NCI-H2029 treated with DMSO at 0.1 percent for 48 hours (cell line): Measurements from ENCODE around the gene A4GALT.
A peak's percentile ranks its signal among the peaks of the same experiment; 100 is the strongest.
"Not testable (repeated sequence)": the region's sequence is repeated elsewhere in the genome, so short reads cannot be mapped to it uniquely, and the experiment has no call there.

Experiments used
- DNase-seq: peaks from one replicate; lab custom pipeline; 2025; lab: John Stamatoyannopoulos, UW

A4GALT gene

DNA sequence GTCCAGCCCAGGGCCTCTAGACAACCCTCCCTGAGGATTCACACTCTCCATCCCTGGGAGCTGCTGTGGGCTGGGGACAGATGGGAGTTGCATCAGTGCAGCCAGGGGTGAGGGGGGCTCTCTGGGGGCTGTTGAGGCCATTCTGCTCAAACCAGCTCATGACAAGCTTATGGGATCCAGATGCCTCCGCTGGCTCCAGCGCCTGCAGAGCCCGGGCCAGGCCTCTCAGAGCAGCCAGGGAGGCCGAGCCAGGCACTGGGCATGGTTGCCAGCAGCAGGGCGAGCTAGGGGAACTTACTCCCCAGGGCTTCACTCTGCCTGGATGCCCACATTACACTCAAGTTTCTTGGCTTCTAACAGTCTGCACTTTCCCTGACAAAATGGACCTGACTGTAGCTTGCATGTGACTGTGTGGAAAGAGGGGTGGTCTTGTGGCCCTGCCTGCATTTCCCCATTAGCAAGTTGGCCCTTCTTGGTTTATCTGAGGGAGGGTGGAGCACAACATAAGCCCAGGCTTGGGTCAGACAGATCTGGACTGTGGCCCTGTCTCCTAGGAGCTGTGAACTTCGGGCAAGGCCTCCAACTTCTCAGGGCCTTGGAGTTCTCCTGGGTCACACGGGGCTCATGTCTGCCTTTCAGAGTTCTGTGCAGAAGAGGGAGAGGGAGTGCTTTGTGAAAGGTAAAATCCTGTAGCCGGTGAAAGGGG is 36.9 kb downstream of the A4GALT start:
- no peak for DNase-seq

DNA sequence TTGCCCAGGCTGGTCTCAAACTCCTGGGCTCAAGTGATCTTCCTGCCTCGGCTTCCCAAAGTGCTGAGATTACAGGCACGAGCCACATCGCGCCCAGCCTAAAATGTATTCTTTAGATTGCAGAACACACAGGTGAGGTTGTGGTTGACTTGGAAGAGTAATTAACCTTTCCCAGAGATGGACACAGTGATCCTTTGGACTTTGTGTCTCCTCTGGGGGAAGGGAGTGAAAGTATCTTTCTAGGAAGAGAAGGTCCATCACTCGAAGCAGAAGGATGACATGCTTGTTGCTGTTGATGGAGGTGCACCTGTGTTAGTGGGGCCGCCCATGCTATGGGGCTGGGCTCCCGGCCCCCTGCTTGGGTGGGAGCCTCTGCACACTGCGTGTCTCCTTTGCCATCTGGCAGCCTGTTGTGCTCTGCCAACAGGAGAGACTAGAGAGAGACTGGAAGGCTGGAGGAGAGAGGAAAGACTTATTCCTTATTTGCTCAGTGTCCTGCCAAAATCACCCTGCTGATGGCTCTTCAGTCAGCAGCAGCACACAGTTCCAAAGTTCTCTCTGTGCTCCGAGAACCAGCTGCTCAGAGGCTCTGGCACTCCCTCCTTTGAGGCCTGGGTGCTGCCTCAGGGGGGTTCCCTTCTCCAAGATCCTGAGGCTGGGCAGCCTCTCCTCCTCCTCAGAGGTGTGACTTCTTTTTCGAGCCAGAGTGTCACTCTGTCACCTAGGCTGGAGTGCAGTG is 38.4 kb downstream of the A4GALT start:
- DNase-seq = no peak

DNA sequence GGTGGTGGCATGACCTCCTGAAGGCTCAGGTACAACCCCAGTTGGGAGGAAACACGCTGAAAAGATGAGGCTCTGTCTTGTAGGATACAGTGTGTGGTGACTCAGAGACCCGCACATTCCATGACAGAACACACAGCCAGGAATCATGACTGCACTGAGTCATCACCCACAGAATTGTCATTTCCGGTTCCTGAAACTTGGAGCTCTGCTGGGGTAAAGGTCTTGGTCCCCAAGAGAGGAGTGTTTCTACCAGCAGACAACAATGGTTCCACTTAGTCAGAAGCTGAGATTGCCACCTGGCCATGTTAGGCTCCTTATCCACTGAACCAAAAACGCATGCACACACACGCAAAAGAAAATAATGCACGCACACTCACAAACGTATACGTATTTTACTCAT is 40.0 kb downstream of the A4GALT start:
- DNase-seq = no peak

DNA sequence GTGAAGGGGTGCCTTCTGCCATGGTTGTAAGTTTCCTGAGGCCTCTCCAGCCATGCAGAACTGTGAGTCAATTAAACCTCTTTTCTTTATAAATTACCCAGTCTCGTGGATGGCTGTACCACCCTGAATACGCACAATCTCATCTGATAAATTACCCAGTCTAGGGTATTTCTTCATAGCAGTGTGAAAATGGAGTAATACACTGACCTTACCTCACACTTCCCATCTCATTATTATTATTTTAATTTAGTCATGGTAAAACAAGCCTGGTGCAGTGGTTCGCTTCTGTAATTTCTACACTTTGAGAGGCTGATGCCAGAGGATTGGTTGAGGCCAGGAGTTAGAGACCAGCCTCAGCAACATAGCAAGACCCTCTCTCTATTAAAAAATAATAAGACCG is 41.0 kb downstream of the A4GALT start:
- no peak for DNase-seq

DNA sequence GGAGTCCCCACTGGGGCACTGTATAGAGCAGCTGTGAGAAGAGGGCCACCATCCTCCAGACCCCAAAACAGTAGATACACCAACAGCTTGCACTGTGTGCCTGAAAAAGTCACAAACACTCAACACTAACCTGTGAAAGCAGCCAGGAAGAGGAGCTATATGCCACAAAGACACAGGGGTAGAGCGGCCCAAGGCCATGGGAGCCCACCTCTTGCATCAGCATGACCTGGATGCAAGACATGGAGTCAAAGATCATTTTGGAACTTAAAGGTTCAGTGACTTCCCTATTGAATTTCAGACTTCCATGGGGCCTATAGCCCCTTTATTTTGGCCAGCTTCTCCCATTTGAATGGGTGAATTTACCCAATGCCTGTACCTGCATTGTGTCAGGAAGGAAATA is 41.8 kb downstream of the A4GALT start:
- DNase-seq = no peak

DNA sequence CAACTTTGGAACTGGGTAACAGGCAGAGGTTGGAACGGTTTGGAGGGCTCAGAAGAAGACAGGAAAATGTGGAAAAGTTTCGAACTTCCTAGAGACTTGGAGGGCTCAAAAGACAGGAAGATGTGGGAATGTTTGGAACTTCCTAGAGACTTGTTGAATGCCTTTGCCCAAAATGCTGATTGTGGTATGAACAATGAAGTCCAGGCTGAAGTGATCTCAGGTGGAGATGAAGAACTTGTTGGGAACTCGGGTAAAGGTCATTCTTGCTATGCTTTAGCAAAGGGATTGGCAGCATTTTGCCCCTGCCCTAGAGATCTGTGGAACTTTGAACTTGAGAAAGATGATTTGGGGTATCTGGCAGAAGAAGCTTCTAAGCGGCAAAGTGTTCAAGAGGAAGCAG is 42.7 kb downstream of the A4GALT start:
- DNase-seq = not testable (repeated sequence)

DNA sequence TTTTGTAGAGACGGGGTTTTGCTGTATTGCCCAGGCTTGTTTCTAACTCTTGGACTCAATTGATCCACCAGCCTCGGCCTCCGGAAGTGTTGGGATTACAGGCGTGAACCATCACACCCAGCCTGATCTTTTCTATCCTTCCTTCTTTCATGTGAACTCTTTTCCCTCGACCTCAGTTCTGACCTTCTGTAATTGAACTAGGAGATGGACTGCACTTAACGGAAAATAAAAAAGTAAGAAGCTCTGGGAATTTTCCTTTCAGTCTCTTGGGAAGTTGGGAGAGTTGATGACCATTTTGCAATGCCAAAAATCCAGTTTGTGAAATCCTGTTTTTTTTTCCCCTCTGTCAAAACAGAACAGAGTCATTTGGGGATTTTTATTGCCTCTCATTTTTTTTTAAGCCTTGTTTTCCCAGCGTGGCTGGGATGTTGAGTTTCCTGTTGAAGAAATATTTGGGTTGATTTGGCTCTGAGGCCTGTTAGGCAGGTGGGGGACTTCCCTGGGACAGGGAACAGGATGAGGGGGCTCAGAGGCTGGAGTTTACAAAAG is 44.5 kb downstream of the A4GALT start:
- DNase-seq = no peak

DNA sequence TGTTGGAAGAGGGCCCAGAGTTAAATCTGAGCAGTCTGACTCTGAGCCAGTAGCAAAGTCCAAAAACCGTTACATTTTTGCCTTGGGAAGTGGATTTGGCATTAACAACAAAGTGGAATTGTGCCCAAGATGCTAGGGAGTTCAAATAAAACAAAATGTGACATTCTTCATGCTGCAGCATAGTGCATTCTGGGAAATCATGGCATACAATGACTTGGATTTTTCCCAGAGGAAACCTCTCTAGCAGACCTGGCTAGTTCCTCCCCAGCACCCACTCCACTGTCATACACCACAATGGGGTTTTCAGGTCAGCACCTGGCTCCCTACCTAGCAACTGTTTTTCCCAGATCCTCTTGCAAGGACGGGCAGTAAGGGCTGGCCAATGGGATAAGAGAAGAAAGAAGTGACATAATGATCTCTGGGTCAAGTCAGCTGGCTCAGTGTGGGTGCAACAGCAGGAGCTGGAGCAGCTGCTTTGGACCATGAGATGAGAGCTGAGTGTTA is 46.7 kb downstream of the A4GALT start:
- DNase-seq = peak; percentile 57

DNA sequence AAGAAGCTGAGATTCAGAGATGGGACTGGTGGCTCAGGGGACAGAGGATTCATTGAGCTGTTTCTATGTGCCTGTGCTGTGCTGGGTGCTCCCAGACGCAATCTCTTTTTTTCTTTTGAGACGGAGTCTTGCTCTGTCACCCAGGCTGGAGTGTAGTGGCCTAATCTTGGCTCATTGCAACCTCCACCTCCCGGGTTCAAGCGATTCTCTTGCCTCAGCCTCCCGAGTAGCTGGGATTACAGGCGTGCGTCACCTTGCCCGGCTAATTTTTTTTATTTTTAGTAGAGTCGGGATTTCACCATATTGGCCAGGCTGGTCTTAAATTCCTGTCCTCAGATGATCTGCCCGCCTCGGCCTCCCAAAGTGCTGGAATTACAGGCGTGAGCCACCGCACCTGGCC is 47.6 kb downstream of the A4GALT start:
- not testable (repeated sequence) for DNase-seq

DNA sequence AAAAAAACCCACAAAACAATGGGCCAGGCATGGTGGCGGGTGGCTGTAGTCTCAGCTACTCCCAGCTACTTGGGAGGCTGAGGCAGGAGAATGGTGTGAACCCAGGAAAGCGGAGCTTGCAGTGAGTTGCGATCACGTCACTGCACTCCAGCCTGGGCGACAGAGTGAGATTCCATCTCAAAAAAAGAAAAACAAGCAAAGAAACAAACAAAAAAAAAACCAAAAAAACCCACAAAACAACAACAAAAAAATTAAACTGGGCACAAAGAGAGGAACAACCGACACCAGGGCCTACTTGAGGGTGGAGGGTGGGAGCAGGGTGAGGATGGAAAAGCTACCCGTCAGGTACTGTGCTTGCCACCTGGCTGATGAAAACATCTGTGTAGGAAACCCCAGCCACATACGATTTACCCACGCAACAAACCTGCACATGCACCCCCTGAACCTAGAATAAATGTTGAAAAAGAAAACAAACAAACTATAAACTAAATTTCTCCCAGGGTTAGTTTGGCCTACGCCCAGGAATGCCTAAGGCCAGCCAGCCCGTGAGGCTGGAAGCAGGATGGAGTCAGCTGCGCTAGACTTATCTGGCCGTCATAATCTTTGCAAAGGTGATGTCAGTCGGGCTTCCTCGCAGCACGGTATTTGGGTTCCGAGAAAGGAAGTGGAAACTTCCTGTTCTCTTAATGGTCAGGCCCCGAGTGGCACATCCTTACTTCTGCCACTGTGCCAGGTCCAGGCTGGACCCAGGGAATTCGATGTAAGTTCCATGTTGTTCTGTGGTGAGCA is 49.6 kb downstream of the A4GALT start:
- DNase-seq = no peak

DNA sequence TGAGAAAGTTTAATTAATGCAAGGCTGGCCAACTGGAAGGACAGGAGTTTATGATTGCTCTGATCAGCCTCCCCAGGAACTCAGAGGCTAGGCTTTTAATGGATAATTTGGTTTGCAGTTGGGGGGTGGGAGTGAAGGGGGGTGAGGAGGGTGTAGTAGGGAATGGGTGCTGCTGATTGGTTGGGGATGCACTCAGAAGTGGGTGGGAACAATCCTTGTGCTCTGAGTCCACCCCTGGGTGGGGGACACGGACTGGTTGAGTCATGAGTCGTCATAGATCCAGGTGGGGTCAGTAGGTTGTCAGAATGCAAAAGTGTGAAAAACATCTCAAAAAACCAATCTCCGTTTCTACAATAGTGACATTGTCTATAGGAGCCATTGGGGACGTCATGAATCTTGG is 50.6 kb downstream of the A4GALT start:
- DNase-seq = no peak

DNA sequence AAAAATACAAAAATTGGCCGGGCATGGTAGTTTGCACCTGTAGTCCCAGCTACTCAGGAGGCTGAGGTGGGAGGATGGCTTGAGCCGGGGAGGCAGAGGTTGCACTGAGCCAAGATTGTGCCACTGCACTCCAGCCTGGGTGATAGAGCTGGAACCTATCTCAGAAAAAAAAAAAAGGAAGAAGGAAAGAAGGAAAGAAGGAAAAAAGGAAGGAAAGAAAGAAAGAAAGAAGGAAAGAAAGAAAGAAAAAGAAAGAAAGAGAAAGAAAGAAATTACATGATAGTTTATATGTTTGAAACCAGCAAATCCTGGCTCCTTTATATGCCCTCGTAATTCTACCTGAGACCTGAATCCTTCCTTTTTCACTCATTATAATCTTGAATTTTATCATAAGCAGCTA is 54.3 kb downstream of the A4GALT start:
- DNase-seq = not testable (repeated sequence)

DNA sequence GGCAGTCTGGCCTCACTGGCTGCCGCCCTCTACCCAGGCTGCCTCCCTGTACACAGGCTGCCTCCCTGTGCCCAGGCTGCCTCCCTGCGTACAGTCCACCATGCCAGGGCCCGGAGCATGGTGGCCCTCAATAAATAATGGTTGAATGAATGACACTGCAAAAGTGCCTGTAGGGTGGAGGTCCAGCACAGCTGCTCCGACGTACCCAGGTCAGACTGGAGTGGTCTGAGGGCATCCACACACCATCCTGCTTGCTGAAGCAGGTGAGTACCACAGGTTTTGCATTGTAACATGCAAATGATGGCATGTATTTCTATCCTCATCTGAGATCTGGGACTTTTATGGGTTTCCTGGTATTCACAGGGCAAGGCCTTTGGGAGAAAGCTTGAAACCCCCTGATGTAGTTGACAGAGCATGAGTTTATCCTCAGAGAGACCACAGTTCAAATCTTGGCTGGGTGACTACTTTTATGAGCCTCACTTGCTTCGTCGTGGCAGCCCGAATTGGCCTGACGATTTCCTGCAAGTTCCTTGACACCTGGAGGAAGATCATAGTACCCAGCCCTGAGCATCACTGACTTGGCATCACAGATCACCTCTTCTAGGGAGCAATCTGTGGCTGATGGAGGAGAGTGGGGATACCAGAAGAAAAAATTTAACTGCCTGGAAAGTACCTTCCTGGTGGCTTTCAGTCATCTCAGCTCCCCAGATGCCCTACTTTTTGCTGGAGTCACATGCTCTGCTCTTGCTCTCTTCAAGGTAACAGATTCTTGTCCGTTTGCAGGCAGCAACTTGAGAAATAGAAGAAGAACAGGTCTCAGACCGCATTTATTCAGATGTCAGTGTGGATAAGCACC is 55.5 kb downstream of the A4GALT start:
- no peak for DNase-seq

DNA sequence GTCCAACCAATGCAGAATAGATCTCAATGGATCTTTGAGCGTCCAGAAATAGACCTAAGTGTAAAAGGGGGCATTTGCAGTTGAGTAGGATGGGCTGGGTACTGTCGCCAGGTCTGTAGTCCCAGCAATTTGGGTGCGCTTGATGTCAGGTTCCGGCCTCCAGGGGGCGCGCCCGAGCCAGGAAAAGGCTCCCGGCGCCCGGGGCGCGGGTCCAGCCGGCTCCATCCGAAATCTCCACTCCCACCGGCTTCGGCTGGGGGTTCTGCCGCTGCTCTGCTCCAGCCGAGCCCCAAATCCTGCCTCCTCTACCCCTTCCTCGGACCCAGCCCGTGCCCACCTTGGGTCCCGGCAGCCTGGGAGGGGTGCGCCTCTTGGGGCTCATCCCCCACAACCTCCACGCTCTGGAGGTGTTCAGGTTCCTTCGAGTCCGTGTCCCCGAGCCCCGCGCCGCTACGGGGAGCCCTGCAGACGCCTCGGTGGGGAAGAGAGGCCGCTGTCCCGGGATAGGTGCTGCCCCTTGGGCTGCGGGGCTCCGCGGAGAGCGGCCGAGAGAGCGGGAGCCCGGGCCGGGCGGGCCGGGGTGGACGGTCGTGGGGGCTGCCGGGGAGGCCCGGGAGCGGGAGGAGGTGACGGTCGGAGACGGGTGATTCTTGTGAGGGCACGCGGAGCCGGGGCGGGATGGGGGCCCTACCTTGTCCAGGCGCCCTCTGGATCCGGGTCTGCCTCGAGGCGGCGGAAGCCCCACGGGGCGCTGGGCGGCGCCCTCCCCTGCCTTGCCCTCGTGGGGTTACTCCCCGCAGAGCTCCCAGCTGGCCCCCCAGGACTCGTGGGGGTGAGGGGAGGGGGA is 58.5 kb downstream of the A4GALT start:
- no peak for DNase-seq

DNA sequence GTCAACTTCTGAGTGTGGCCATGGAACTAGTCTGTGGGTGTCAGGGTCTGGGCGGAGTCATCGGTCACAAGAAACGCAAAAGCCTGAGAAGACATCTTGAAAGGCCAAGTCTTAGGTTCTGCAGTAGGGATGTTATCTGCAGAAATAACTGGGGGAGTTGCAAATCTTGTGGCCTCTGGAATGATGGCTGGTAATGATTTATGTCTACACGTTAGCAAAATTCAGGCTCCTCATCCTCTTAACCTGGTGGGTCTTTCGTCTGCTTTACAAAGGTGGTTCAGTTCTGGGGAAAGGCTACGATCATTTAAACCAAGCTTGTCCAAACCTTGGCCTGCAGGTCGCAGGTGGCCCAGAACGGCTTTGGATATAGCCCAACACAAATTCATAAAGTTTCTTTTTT is 64.1 kb downstream of the A4GALT start:
- DNase-seq = no peak

DNA sequence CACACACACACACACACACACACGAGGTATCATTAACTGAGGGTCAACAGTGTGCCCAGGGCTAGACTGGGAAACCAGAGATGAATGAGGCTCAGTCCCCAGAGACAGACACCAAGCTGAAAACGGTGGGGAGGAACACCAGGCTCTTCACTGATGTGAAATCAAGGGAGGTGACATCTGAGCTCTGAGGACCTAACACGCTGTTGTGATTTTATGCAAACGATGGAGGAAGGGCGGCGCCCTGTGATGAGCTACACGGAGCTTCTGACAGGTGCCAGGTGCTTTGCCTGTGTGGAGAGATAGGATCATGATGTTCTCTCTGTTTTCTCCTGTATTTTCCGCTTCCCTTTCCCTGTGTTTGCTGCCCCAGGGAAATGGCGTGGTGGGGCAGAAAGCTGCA is 65.0 kb downstream of the A4GALT start:
- peak; percentile 80 for DNase-seq

DNA sequence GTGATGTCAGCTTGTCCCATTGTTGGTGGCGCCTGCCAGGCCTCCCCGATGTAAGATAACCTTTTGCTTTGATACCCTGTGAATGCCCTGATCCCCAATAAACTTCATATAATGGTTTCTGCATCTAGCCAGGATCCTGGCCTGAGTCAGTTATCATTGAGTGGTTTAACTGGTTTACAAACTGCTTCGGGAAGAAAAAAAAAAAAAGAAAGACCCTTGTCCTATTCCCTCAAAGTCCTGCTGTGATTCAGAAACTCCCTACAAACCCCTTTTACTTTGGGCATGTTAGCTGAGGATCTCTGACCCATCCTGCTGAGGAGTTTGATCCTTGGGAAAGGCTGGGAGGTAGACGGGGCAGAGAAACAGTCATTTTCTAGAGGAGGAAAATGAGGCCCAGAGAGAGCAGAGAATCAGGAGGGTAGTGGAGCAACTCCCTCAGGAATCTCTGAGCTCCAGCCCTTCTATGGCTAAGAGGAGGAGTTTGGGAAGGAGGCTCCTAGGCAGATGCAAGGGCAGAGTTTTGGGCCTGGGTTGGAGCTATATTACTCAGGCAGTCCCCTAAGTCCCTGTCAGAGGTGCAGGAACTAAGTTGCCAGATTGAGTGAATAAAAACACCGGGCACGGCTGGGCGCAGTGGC is 66.1 kb downstream of the A4GALT start:
- no peak for DNase-seq

DNA sequence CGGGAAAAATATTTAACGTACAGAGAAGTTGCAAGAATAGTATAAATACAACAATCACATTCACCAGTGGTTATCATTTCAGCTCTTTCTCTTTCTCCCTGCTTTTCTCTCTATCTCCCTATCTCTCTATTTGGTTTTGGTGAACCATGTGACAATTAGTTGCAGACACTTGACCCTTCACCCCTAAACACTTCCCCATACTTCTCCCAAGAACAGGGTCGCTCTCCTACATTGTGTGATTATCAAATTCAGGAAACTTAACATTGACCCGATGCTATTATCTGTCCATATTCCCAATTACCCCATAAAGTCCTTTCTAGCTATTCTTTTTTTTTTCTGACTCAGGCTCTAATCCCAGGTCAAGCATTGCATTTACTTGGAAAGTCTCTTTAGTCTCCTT is 66.7 kb downstream of the A4GALT start:
- DNase-seq = no peak

DNA sequence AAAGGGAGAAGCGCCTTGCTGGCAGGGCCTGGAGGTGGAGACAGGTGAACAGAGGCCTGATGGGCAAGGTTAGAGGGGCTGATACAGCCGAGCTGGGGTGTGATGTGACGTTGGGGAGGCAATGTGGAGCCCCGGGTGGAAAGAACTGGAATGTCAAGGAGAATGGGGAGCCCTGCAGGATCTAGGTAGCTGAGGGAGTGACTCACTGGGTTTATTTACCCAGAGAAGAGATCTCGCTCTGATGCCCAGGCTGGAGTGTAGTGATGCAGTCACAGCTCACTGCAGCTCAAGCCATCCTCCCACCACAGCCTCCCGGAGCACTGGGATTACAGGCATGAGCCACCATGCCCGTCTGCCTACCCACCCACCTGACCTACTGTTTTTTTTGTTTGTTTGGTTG is 69.5 kb downstream of the A4GALT start:
- DNase-seq = no peak
